HEK293 (cell line): ENCODE measurements around the gene CAMKMT.
A peak's percentile ranks its signal among the peaks of the same experiment; 100 is the strongest.

Source experiments
- KLF1 ChIP-seq: fragments of 450-650 bp; formaldehyde crosslinking; IDR thresholded peaks from 2 replicates; pipeline ENCODE4 v1.5.1; 2016; ENCODE audit warnings: missing biosample characterization, missing genetic modification characterization
- KLF8 ChIP-seq: fragments of 450-650 bp; formaldehyde crosslinking; IDR thresholded peaks from 2 replicates; pipeline ENCODE4 v1.5.1; 2016; ENCODE audit warnings: missing biosample characterization, missing genetic modification characterization
- MYNN ChIP-seq: fragments of 450-650 bp; formaldehyde crosslinking; IDR thresholded peaks from 2 replicates; pipeline ENCODE4 v1.5.1; 2016; ENCODE audit warnings: missing biosample characterization, missing genetic modification characterization, borderline replicate concordance
- REPIN1 ChIP-seq: fragments of 450-650 bp; formaldehyde crosslinking; IDR thresholded peaks from 2 replicates; pipeline ENCODE4 v1.5.1; 2017; ENCODE audit warnings: missing biosample characterization, missing genetic modification characterization, low read depth
- SCRT2 ChIP-seq: fragments of 450-650 bp; formaldehyde crosslinking; IDR thresholded peaks from 2 replicates; pipeline ENCODE4 v1.5.1; 2016; ENCODE audit warnings: missing biosample characterization, missing genetic modification characterization
- SP2 ChIP-seq: fragments of 450-650 bp; formaldehyde crosslinking; IDR thresholded peaks from 2 replicates; pipeline ENCODE4 v1.5.1; 2016; ENCODE audit warnings: missing biosample characterization, missing genetic modification characterization
- YY2 ChIP-seq: fragments of 450-650 bp; formaldehyde crosslinking; IDR thresholded peaks from 2 replicates; pipeline ENCODE4 v1.5.1; 2016; ENCODE audit warnings: missing biosample characterization, missing genetic modification characterization
- ZBTB20 ChIP-seq: fragments of 450-650 bp; formaldehyde crosslinking; IDR thresholded peaks from 2 replicates; pipeline ENCODE4 v1.5.1; 2016; ENCODE audit warnings: missing biosample characterization, missing genetic modification characterization
- ZNF292 ChIP-seq: fragments of 450-650 bp; formaldehyde crosslinking; IDR thresholded peaks from 2 replicates; pipeline ENCODE4 v1.5.1; 2016; ENCODE audit warnings: low read depth, missing biosample characterization, missing genetic modification characterization, borderline replicate concordance
- ZNF341 ChIP-seq: fragments of 450-650 bp; formaldehyde crosslinking; IDR thresholded peaks from 2 replicates; pipeline ENCODE4; 2016; ENCODE audit warnings: low read depth, missing biosample characterization, missing genetic modification characterization
- ZNF366 ChIP-seq: fragments of 450-650 bp; formaldehyde crosslinking; conservative IDR thresholded peaks from 2 replicates; pipeline ENCODE4 v1.5.1; 2016; ENCODE audit warnings: missing biosample characterization, missing genetic modification characterization
- ZNF394 ChIP-seq: fragments of 450-650 bp; formaldehyde crosslinking; IDR thresholded peaks from 2 replicates; pipeline ENCODE4 v1.5.1; 2016; ENCODE audit warnings: missing biosample characterization, missing genetic modification characterization, mild to moderate bottlenecking, moderate library complexity, borderline replicate concordance
- ZNF585B ChIP-seq: fragments of 450-650 bp; formaldehyde crosslinking; IDR thresholded peaks from 2 replicates; pipeline ENCODE4 v1.5.1; 2016; ENCODE audit warnings: missing biosample characterization, missing genetic modification characterization
- ZNF629 ChIP-seq: fragments of 450-650 bp; formaldehyde crosslinking; IDR thresholded peaks from 2 replicates; pipeline ENCODE4 v1.5.1; 2017; ENCODE audit warnings: missing biosample characterization, missing genetic modification characterization
- ZNF660 ChIP-seq: fragments of 450-650 bp; IDR thresholded peaks from 2 replicates; pipeline ENCODE4 v1.5.1; 2018; ENCODE audit warnings: missing biosample characterization, mild to moderate bottlenecking, missing genetic modification characterization
- ZNF777 ChIP-seq: fragments of 450-650 bp; formaldehyde crosslinking; IDR thresholded peaks from 2 replicates; pipeline ENCODE4 v1.5.1; 2017; ENCODE audit warnings: missing biosample characterization, missing genetic modification characterization, borderline replicate concordance
- TF ChIP-seq, protein P1 (sequence below): fragments of 450-650 bp; formaldehyde crosslinking; conservative IDR thresholded peaks from 2 replicates; pipeline ENCODE4 v1.5.1; 2016; ENCODE audit warnings: low read depth, missing biosample characterization, missing genetic modification characterization
- TF ChIP-seq, protein P2 (sequence below): fragments of 450-650 bp; formaldehyde crosslinking; IDR thresholded peaks from 2 replicates; pipeline ENCODE4 v1.5.1; 2016; ENCODE audit warnings: missing biosample characterization, missing genetic modification characterization
- TF ChIP-seq, protein P3 (sequence below): fragments of 450-650 bp; formaldehyde crosslinking; IDR thresholded peaks from 2 replicates; pipeline ENCODE4 v1.5.1; 2016; ENCODE audit warnings: missing biosample characterization, missing genetic modification characterization
- TF ChIP-seq, protein P4 (sequence below): fragments of 450-650 bp; formaldehyde crosslinking; optimal IDR thresholded peaks from 2 replicates; pipeline ENCODE3; 2016; ENCODE audit warnings: missing biosample characterization, mild to moderate bottlenecking, missing genetic modification characterization
- TF ChIP-seq, protein P5 (sequence below): fragments of 450-650 bp; formaldehyde crosslinking; conservative IDR thresholded peaks from 2 replicates; pipeline ENCODE4 v1.5.1; 2016; ENCODE audit warnings: low read depth, missing biosample characterization, missing genetic modification characterization
- TF ChIP-seq, protein P6 (sequence below): fragments of 450-650 bp; formaldehyde crosslinking; IDR thresholded peaks from 2 replicates; pipeline ENCODE4 v1.5.1; 2016; ENCODE audit warnings: missing biosample characterization, missing genetic modification characterization

The CAMKMT gene

DNA sequence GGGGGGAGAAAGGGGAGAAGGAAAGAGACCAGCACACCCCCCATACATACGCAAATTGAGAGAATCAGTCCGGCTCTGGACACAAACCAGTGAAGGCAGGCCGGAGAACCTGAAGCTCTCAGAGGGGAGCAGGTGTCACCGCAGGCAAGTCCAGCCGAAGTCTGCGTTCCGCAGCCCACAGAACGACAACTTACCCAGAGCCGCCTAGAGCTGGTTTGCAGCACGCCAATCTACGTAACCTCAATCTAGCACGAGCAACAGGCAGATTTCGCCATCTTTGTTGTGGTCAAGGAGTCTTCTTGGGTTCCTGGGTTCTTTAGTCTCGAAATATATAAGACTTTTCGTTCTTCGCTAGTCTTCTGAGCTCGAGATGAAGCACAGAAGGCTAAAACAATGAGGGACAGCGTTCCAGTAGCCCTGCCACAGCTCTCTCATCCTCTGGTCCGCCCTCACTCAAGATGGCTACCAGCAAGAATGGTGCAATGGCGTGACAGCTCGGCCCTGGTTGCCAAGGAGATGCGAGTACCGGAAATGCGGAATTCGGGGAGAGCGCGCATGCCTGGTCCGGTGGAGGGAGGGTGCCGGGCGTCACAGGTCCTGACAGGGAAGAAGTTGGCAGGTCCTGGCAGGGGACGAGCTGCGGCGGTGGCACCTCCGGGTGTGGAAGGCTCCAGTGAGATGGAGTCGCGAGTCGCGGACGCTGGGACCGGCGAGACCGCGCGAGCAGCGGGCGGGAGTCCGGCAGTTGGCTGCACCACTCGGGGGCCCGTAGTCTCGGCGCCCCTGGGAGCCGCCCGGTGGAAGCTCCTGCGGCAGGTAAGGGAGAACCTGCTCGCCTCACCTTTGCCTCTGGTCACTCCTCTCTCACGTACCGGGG is at the start of gene CAMKMT, which contains the start of gene PREPL (continued):
- TF ChIP-seq, protein P1, sequence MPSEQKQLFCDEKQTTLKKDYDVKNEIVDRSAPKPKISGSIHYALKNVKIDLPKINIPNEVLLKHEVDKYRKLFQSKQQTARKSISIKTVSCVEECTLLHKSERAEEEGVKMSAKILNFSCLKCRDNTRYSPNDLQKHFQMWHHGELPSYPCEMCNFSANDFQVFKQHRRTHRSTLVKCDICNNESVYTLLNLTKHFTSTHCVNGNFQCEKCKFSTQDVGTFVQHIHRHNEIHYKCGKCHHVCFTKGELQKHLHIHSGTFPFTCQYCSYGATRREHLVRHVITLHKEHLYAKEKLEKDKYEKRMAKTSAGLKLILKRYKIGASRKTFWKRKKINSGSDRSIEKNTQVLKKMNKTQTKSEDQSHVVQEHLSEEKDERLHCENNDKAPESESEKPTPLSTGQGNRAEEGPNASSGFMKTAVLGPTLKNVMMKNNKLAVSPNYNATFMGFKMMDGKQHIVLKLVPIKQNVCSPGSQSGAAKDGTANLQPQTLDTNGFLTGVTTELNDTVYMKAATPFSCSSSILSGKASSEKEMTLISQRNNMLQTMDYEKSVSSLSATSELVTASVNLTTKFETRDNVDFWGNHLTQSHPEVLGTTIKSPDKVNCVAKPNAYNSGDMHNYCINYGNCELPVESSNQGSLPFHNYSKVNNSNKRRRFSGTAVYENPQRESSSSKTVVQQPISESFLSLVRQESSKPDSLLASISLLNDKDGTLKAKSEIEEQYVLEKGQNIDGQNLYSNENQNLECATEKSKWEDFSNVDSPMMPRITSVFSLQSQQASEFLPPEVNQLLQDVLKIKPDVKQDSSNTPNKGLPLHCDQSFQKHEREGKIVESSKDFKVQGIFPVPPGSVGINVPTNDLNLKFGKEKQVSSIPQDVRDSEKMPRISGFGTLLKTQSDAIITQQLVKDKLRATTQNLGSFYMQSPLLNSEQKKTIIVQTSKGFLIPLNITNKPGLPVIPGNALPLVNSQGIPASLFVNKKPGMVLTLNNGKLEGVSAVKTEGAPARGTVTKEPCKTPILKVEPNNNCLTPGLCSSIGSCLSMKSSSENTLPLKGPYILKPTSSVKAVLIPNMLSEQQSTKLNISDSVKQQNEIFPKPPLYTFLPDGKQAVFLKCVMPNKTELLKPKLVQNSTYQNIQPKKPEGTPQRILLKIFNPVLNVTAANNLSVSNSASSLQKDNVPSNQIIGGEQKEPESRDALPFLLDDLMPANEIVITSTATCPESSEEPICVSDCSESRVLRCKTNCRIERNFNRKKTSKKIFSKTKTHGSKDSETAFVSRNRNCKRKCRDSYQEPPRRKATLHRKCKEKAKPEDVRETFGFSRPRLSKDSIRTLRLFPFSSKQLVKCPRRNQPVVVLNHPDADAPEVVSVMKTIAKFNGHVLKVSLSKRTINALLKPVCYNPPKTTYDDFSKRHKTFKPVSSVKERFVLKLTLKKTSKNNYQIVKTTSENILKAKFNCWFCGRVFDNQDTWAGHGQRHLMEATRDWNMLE (tag by site-specific recombination) = peak; percentile 58
- TF ChIP-seq ZNF629 (tag by site-specific recombination) = peak; percentile 91
- TF ChIP-seq MYNN (tag by site-specific recombination) = 0 out of 2 replicates have a peak, but pooled peaks have one; percentile 33
- TF ChIP-seq ZNF585B (tag by site-specific recombination) = no peak
- peak; percentile 87 for TF ChIP-seq YY2 (tag by site-specific recombination)
- TF ChIP-seq KLF8 (tag by site-specific recombination) = peak; percentile 40; the same call in 1 of the 2 replicates
- peak; percentile 86 for TF ChIP-seq ZNF341 (tag by site-specific recombination)
- no peak for TF ChIP-seq KLF1 (tag by site-specific recombination)
- no peak for TF ChIP-seq ZNF366 (tag by site-specific recombination)
- TF ChIP-seq, protein P2, sequence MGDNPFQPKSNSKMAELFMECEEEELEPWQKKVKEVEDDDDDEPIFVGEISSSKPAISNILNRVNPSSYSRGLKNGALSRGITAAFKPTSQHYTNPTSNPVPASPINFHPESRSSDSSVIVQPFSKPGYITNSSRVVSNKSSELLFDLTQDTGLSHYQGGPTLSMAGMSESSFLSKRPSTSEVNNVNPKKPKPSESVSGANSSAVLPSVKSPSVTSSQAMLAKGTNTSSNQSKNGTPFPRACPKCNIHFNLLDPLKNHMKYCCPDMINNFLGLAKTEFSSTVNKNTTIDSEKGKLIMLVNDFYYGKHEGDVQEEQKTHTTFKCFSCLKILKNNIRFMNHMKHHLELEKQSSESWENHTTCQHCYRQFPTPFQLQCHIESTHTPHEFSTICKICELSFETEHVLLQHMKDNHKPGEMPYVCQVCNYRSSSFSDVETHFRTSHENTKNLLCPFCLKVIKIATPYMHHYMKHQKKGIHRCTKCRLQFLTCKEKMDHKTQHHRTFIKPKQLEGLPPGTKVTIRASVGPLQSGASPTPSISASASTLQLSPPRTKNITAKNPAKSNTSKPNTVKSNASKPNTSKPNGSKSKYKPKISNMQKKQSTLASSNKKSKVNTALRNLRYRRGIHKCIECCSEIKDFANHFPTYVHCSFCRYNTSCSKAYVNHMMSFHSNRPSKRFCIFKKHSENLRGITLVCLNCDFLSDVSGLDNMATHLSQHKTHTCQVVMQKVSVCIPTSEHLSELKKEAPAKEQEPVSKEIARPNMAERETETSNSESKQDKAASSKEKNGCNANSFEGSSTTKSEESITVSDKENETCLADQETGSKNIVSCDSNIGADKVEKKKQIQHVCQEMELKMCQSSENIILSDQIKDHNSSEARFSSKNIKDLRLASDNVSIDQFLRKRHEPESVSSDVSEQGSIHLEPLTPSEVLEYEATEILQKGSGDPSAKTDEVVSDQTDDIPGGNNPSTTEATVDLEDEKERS (tag by site-specific recombination) = no peak
- TF ChIP-seq REPIN1 (tag by site-specific recombination) = no peak
- no peak for TF ChIP-seq ZNF777
- TF ChIP-seq, protein P3, sequence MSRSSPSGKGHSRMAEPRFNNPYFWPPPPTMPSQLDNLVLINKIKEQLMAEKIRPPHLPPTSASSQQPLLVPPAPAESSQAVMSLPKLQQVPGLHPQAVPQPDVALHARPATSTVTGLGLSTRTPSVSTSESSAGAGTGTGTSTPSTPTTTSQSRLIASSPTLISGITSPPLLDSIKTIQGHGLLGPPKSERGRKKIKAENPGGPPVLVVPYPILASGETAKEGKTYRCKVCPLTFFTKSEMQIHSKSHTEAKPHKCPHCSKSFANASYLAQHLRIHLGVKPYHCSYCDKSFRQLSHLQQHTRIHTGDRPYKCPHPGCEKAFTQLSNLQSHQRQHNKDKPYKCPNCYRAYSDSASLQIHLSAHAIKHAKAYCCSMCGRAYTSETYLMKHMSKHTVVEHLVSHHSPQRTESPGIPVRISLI (tag by site-specific recombination) = no peak
- TF ChIP-seq ZNF660 (tag by site-specific recombination) = peak; percentile 74
- TF ChIP-seq, protein P4, sequence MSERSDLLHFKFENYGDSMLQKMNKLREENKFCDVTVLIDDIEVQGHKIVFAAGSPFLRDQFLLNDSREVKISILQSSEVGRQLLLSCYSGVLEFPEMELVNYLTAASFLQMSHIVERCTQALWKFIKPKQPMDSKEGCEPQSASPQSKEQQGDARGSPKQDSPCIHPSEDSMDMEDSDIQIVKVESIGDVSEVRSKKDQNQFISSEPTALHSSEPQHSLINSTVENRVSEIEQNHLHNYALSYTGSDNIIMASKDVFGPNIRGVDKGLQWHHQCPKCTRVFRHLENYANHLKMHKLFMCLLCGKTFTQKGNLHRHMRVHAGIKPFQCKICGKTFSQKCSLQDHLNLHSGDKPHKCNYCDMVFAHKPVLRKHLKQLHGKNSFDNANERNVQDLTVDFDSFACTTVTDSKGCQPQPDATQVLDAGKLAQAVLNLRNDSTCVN (tag by site-specific recombination) = peak; percentile 81
- 0 out of 2 replicates have a peak, but pooled peaks have one; percentile 15 for TF ChIP-seq ZNF394 (tag by site-specific recombination)
- TF ChIP-seq, protein P5, sequence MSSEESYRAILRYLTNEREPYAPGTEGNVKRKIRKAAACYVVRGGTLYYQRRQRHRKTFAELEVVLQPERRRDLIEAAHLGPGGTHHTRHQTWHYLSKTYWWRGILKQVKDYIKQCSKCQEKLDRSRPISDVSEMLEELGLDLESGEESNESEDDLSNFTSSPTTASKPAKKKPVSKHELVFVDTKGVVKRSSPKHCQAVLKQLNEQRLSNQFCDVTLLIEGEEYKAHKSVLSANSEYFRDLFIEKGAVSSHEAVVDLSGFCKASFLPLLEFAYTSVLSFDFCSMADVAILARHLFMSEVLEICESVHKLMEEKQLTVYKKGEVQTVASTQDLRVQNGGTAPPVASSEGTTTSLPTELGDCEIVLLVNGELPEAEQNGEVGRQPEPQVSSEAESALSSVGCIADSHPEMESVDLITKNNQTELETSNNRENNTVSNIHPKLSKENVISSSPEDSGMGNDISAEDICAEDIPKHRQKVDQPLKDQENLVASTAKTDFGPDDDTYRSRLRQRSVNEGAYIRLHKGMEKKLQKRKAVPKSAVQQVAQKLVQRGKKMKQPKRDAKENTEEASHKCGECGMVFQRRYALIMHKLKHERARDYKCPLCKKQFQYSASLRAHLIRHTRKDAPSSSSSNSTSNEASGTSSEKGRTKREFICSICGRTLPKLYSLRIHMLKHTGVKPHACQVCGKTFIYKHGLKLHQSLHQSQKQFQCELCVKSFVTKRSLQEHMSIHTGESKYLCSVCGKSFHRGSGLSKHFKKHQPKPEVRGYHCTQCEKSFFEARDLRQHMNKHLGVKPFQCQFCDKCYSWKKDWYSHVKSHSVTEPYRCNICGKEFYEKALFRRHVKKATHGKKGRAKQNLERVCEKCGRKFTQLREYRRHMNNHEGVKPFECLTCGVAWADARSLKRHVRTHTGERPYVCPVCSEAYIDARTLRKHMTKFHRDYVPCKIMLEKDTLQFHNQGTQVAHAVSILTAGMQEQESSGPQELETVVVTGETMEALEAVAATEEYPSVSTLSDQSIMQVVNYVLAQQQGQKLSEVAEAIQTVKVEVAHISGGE = peak; percentile 91
- TF ChIP-seq SP2 (tag by site-specific recombination) = peak; percentile 67
- no peak for TF ChIP-seq ZNF292 (tag by site-specific recombination)
- TF ChIP-seq, protein P6, sequence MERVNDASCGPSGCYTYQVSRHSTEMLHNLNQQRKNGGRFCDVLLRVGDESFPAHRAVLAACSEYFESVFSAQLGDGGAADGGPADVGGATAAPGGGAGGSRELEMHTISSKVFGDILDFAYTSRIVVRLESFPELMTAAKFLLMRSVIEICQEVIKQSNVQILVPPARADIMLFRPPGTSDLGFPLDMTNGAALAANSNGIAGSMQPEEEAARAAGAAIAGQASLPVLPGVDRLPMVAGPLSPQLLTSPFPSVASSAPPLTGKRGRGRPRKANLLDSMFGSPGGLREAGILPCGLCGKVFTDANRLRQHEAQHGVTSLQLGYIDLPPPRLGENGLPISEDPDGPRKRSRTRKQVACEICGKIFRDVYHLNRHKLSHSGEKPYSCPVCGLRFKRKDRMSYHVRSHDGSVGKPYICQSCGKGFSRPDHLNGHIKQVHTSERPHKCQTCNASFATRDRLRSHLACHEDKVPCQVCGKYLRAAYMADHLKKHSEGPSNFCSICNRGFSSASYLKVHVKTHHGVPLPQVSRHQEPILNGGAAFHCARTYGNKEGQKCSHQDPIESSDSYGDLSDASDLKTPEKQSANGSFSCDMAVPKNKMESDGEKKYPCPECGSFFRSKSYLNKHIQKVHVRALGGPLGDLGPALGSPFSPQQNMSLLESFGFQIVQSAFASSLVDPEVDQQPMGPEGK (tag by site-specific recombination) = peak; percentile 40
- TF ChIP-seq SCRT2 (tag by site-specific recombination) = peak; percentile 100
- peak; percentile 54; the same call in 1 of the 2 replicates for TF ChIP-seq ZBTB20
